IMR-90 (cell line): ENCODE data around the gene TRIM27. TPM values are rescaled to one million over a fixed set of nuclear protein-coding genes. Genes with fewer than 3 reads are reported as not detected.

Source experiments
- ATAC-seq: fragments of 200-7000 bp; cut with Tn5 transposase; 2 replicates; pipeline ENCODE4 v1.9.1; 2020; ENCODE audit warnings: low read depth, mild to moderate bottlenecking, moderate library complexity
- BruUV-seq: library from RNA; stranded (reverse); fragments of 400-500 nt; replicated peaks from 2 replicates; lab custom pipeline; 2021; lab: Mats Ljungman, UMichigan
- CTCF ChIA-PET: fragments of 300-600 bp; formaldehyde crosslinking; extraction: SDS; loops from one replicate; lab custom pipeline; 2021; ENCODE audit warnings: antibody characterized with exemption; lab: Yijun Ruan, JAX
- POLR2A ChIA-PET: fragments of 300-600 bp; sonication (Branson Sonifier 250); formaldehyde crosslinking; loops from one replicate; lab custom pipeline; 2022; ENCODE audit warnings: antibody characterized with exemption; ENCODE audit not compliant: unreplicated experiment; lab: Charles Lee
- DNase-seq: peaks from one replicate; pipeline ENCODE4 v3.0.0; 2013
- H2AFZ ChIP-seq: replicated peaks from 2 replicates; pipeline ENCODE3; 2013; ENCODE audit warnings: low read length, mild to moderate bottlenecking; ENCODE audit not compliant: poor library complexity
- H2AK5ac ChIP-seq: 2 replicates; pipeline ENCODE4 v1.6.1; 2013; ENCODE audit warnings: low read depth, low read length, inconsistent platforms
- H2AK9ac ChIP-seq: replicated peaks from 2 replicates; pipeline ENCODE3; 2013; ENCODE audit warnings: mild to moderate bottlenecking, low read depth, low read length, moderate library complexity; ENCODE audit not compliant: poor library complexity
- H2BK120ac ChIP-seq: 2 replicates; pipeline ENCODE4 v1.6.1; 2013; ENCODE audit warnings: low read depth, low read length, inconsistent platforms
- H2BK15ac ChIP-seq: 3 replicates; pipeline ENCODE4 v1.6.1; 2013; ENCODE audit warnings: low read depth, low read length, inconsistent platforms
- H2BK20ac ChIP-seq: 2 replicates; pipeline ENCODE4 v1.6.1; 2013; ENCODE audit warnings: low read depth, mild to moderate bottlenecking, inconsistent platforms, low read length, moderate library complexity
- H2BK5ac ChIP-seq: 2 replicates; pipeline ENCODE4 v1.6.1; 2013; ENCODE audit warnings: mild to moderate bottlenecking, low read depth, low read length, inconsistent platforms; ENCODE audit not compliant: poor library complexity, severe bottlenecking
- H3K14ac ChIP-seq: replicated peaks from 2 replicates; pipeline ENCODE4 v1.6.1; 2013; ENCODE audit warnings: low read depth, low read length, inconsistent platforms
- H3K18ac ChIP-seq: 2 replicates; pipeline ENCODE4 v1.6.1; 2013; ENCODE audit warnings: low read depth, low read length, control low read depth
- H3K23ac ChIP-seq: 2 replicates; pipeline ENCODE4 v1.6.1; 2013; ENCODE audit warnings: low read depth, low read length, inconsistent platforms
- H3K27ac ChIP-seq: 2 replicates; pipeline ENCODE4 v1.5.1; 2013; ENCODE audit warnings: mild to moderate bottlenecking, control low read depth, low read length; ENCODE audit not compliant: insufficient read depth
- H3K27me3 ChIP-seq: 2 replicates; pipeline ENCODE4 v1.6.1; 2013; ENCODE audit warnings: low read length; ENCODE audit not compliant: control insufficient read depth, insufficient read depth
- H3K36me3 ChIP-seq: 2 replicates; pipeline ENCODE4 v1.6.1; 2013; ENCODE audit warnings: low read length, mixed read lengths; ENCODE audit not compliant: control insufficient read depth, insufficient read depth
- H3K4ac ChIP-seq: 2 replicates; pipeline ENCODE4 v1.6.1; 2013; ENCODE audit warnings: low read depth, low read length, inconsistent platforms
- H3K4me1 ChIP-seq: 2 replicates; pipeline ENCODE4 v1.6.1; 2013; ENCODE audit warnings: low read length, mixed read lengths; ENCODE audit not compliant: control insufficient read depth, insufficient read depth
- H3K4me2 ChIP-seq: 2 replicates; pipeline ENCODE4 v1.6.1; 2013; ENCODE audit warnings: low read depth, mild to moderate bottlenecking, control low read depth, low read length, moderate library complexity
- H3K4me3 ChIP-seq: 2 replicates; pipeline ENCODE4 v1.5.1; 2013; ENCODE audit warnings: low read depth, mild to moderate bottlenecking, control low read depth, low read length, moderate library complexity; ENCODE audit not compliant: insufficient read depth
- H3K56ac ChIP-seq: 2 replicates; pipeline ENCODE4 v1.6.1; 2013; ENCODE audit warnings: low read length, inconsistent platforms; ENCODE audit not compliant: insufficient read depth; ENCODE audit errors: extremely low read depth
- H3K79me1 ChIP-seq, 2 experiments: 2 replicates each; pipeline ENCODE4 v1.6.1; 2013; ENCODE audit warnings: low read length in 2 of 2, inconsistent platforms in 1 of 2, low read depth in 1 of 2
- H3K9ac ChIP-seq: 2 replicates; pipeline ENCODE4 v1.6.1; 2013; ENCODE audit warnings: low read depth, low read length, control low read depth
- H3K9me1 ChIP-seq: 2 replicates; pipeline ENCODE4 v1.6.1; 2013; ENCODE audit warnings: low read length, inconsistent platforms; ENCODE audit not compliant: insufficient read depth
- H3K9me3 ChIP-seq: 2 replicates; pipeline ENCODE4 v1.6.1; 2013; ENCODE audit warnings: low read length; ENCODE audit not compliant: control insufficient read depth, insufficient read depth
- H4K20me1 ChIP-seq: 2 replicates; pipeline ENCODE4 v1.6.1; 2013; ENCODE audit warnings: low read length, inconsistent platforms; ENCODE audit not compliant: insufficient read depth
- H4K5ac ChIP-seq: 2 replicates; pipeline ENCODE4 v1.6.1; 2013; ENCODE audit warnings: mild to moderate bottlenecking, low read depth, low read length, control low read depth
- H4K8ac ChIP-seq, 2 experiments: 2 replicates each; pipeline ENCODE4 v1.6.1; 2013; ENCODE audit warnings: low read depth in 2 of 2, low read length in 2 of 2, control low read depth in 1 of 2, inconsistent platforms in 1 of 2
- H4K91ac ChIP-seq: 2 replicates; pipeline ENCODE4 v1.6.1; 2013; ENCODE audit warnings: low read depth, low read length, inconsistent platforms; ENCODE audit not compliant: insufficient read depth
- BHLHE40 ChIP-seq: fragments of 150-350 bp; IDR thresholded peaks from 2 replicates; pipeline ENCODE4 v1.6.1; 2016; ENCODE audit warnings: mild to moderate bottlenecking, low read depth, low read length
- CEBPB ChIP-seq: IDR thresholded peaks from 2 replicates; pipeline ENCODE4 v1.6.1; 2012; ENCODE audit warnings: low read depth, low read length, improper control_type of control experiment
- CHD1 ChIP-seq: IDR thresholded peaks from 2 replicates; pipeline ENCODE4 v1.6.1; 2012; ENCODE audit warnings: low read depth, low read length, improper control_type of control experiment
- FOS ChIP-seq: fragments of 150-350 bp; IDR thresholded peaks from 2 replicates; pipeline ENCODE4 v1.6.1; 2016; ENCODE audit warnings: low read depth, low read length
- MAFK ChIP-seq: IDR thresholded peaks from 2 replicates; pipeline ENCODE4 v1.6.1; 2012; ENCODE audit warnings: low read depth, low read length, improper control_type of control experiment
- MAZ ChIP-seq: IDR thresholded peaks from 2 replicates; pipeline ENCODE4 v1.6.1; 2012; ENCODE audit warnings: low read depth, mild to moderate bottlenecking, low read length, improper control_type of control experiment, moderate library complexity, borderline replicate concordance
- MXI1 ChIP-seq: IDR thresholded peaks from 2 replicates; pipeline ENCODE4 v1.6.1; 2012; ENCODE audit warnings: low read depth, mild to moderate bottlenecking, low read length, moderate library complexity, borderline replicate concordance
- NFE2L2 ChIP-seq: fragments of 150-350 bp; IDR thresholded peaks from 2 replicates; pipeline ENCODE4 v1.6.1; 2016; ENCODE audit warnings: low read depth, mild to moderate bottlenecking, low read length
- POLR2A ChIP-seq: IDR thresholded peaks from 2 replicates; pipeline ENCODE4 v1.6.1; 2012; ENCODE audit warnings: mild to moderate bottlenecking, low read depth, low read length
- RAD21 ChIP-seq: IDR thresholded peaks from 2 replicates; pipeline ENCODE4 v1.6.1; 2012; ENCODE audit warnings: low read length, improper control_type of control experiment
- RCOR1 ChIP-seq: IDR thresholded peaks from 2 replicates; pipeline ENCODE4 v1.6.1; 2012; ENCODE audit warnings: mild to moderate bottlenecking, low read length, improper control_type of control experiment; ENCODE audit not compliant: insufficient replicate concordance
- RFX5 ChIP-seq: IDR thresholded peaks from 2 replicates; pipeline ENCODE4 v1.8.0; 2012; ENCODE audit warnings: low read depth, mild to moderate bottlenecking, low read length, moderate library complexity
- SMC3 ChIP-seq: fragments of 150-350 bp; IDR thresholded peaks from 2 replicates; pipeline ENCODE4 v1.6.1; 2016; ENCODE audit warnings: low read depth, mild to moderate bottlenecking, antibody characterized with exemption, low read length, moderate library complexity
- WGBS, 2 experiments: methylation state at CpG; one replicate each; pipeline versions ENCODE4 v1.1.5 to v1.1.7; 2013; ENCODE audit warnings: missing lambda C conversion rate in 2 of 2; ENCODE audit not compliant: insufficient read length in 1 of 2; ENCODE audit errors: extremely low coverage in 2 of 2; 5-methylcytosine and 5-hydroxymethylcytosine counted together
- dilution Hi-C: fragments of 300-500 bp; cut with HindIII; formaldehyde crosslinking; loops from one replicate; pipeline ENCODE4 v1.14.3; 2018; ENCODE audit warnings: low sequenced_read_pairs; ENCODE audit not compliant: unreplicated experiment
- in situ Hi-C: fragments of 300-500 bp; cut with MboI; formaldehyde crosslinking; loops from 3 replicates; pipeline ENCODE4 v1.14.3; 2019; ENCODE audit warnings: low sequenced_read_pairs, inconsistent platforms, mixed read lengths
- intact Hi-C: fragments of 100-400 bp; cut with micrococcal nuclease; formaldehyde crosslinking; loops from 2 replicates; pipeline ENCODE4 v1.10.0; 2022
- polyA plus RNA-seq, 3 experiments: library from polyadenylated mRNA; depleted of rRNA; stranded (reverse); fragments of >200 nt; gene quantifications; 2 replicates each; pipeline ENCODE4 v1.2.3, GENCODE V29; 2012; ENCODE audit warnings: low replicate concordance in 1 of 3
- total RNA-seq: library from RNA; depleted of rRNA; stranded (reverse); fragments of >200 nt; gene quantifications from 2 replicates; pipeline ENCODE4 v1.2.3, GENCODE V29; 2012
- TF ChIP-seq, protein P1 (sequence below): fragments of 150-350 bp; IDR thresholded peaks from 2 replicates; pipeline ENCODE4 v1.6.1; 2017; ENCODE audit warnings: mild to moderate bottlenecking, antibody characterized with exemption, low read length, low read depth
- TF ChIP-seq, protein P2 (sequence below): fragments of 150-350 bp; IDR thresholded peaks from 2 replicates; pipeline ENCODE4 v1.6.1; 2016; ENCODE audit warnings: low read depth, mild to moderate bottlenecking, low read length, moderate library complexity, borderline replicate concordance
- TF ChIP-seq, protein P3 (sequence below): conservative IDR thresholded peaks from 2 replicates; pipeline ENCODE4 v1.5.1; 2012; ENCODE audit warnings: mild to moderate bottlenecking, low read depth, low read length, improper control_type of control experiment

The TRIM27 gene
- total and polyA plus RNA-seq, 2 of the 4 experiments (the other 2 are of a cell fraction): 44.4 to 48.0 TPM

DNA sequence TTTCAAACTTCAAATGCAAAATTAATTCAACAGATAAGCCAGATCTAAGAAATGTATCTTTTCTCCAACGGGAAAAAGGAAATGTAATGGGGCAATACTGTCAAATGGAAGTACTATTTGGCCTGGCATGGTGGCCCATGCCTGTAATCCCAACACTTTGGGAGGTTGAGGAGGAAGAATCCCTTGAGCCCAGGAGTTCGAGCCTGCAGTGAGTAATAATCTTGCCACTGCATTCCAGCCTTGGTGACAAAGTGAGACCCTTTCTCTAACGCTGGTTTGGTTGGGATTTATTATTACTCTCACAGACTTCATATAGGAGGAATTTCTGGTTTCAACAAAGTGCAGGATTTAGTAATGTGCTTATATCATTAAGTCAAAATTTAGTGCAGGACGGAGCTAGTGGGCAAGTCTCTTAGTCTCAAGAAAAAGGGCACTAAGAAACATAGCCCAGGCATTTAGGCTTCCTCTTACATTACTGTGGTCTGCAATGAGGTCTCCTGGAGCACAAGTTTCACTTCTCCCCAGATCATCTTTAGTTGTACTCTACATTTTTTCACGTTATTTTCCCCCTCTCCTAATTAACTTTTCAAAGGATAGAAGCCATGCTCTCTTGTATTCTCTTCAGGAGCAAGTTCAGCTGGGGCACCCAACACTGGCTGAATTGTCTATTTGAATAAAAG lies 23.1 kb downstream of the TRIM27 start:
- Histone ChIP-seq H3K4me1 (no peaks in the 10 kb centered on the region), H3K18ac (no peak overlapping the region), H3K9me1 (no peaks in the 10 kb centered on the region; the same call in 1 of the 2 replicates), H3K4me2 (no peak overlapping the region), H2AK9ac (no peak overlapping the region), H3K4ac (no peak overlapping the region), H4K20me1 (no peaks in the 10 kb centered on the region; the same call in 1 of the 2 replicates), H4K91ac (no peak overlapping the region), H3K36me3 (peaks cover 34% of the 10 kb centered on the region), H2BK15ac (no peak overlapping the region), H2BK120ac (no peak overlapping the region), H2AK5ac (no peak overlapping the region), H3K9me3 (no peaks in the 10 kb centered on the region), H3K23ac (no peak overlapping the region), H3K56ac (no peak overlapping the region), H3K79me1 (peaks cover 13 to 19% of the 10 kb centered on the region in 2 experiments; a peak in 3 of 4 replicates), H3K27me3 (no peaks in the 10 kb centered on the region), H2BK5ac (no peak overlapping the region), H3K14ac (no peak overlapping the region), H3K4me3 (no peak overlapping the region), H3K9ac (no peak overlapping the region), H2BK20ac (no peak overlapping the region), H4K8ac (no peak overlapping the region), H2AFZ (no peak overlapping the region), H3K27ac (no peak overlapping the region), H4K5ac (no peak overlapping the region)
- TF ChIP-seq, protein P1, sequence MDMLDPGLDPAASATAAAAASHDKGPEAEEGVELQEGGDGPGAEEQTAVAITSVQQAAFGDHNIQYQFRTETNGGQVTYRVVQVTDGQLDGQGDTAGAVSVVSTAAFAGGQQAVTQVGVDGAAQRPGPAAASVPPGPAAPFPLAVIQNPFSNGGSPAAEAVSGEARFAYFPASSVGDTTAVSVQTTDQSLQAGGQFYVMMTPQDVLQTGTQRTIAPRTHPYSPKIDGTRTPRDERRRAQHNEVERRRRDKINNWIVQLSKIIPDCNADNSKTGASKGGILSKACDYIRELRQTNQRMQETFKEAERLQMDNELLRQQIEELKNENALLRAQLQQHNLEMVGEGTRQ: no peak
- TF ChIP-seq, protein P2, sequence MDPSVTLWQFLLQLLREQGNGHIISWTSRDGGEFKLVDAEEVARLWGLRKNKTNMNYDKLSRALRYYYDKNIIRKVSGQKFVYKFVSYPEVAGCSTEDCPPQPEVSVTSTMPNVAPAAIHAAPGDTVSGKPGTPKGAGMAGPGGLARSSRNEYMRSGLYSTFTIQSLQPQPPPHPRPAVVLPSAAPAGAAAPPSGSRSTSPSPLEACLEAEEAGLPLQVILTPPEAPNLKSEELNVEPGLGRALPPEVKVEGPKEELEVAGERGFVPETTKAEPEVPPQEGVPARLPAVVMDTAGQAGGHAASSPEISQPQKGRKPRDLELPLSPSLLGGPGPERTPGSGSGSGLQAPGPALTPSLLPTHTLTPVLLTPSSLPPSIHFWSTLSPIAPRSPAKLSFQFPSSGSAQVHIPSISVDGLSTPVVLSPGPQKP: no peak
- no peak for TF ChIP-seq RAD21
- TF ChIP-seq POLR2A: no peak
- TF ChIP-seq MAZ: no peak
- TF ChIP-seq RCOR1: no peak
- no peak for TF ChIP-seq BHLHE40
- TF ChIP-seq, protein P3, sequence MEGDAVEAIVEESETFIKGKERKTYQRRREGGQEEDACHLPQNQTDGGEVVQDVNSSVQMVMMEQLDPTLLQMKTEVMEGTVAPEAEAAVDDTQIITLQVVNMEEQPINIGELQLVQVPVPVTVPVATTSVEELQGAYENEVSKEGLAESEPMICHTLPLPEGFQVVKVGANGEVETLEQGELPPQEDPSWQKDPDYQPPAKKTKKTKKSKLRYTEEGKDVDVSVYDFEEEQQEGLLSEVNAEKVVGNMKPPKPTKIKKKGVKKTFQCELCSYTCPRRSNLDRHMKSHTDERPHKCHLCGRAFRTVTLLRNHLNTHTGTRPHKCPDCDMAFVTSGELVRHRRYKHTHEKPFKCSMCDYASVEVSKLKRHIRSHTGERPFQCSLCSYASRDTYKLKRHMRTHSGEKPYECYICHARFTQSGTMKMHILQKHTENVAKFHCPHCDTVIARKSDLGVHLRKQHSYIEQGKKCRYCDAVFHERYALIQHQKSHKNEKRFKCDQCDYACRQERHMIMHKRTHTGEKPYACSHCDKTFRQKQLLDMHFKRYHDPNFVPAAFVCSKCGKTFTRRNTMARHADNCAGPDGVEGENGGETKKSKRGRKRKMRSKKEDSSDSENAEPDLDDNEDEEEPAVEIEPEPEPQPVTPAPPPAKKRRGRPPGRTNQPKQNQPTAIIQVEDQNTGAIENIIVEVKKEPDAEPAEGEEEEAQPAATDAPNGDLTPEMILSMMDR: no peak
- no peak for TF ChIP-seq MAFK
- TF ChIP-seq MXI1: no peak
- TF ChIP-seq CEBPB: no peak
- no peak for TF ChIP-seq CHD1
- no peak for TF ChIP-seq FOS
- TF ChIP-seq SMC3: no peak
- TF ChIP-seq NFE2L2: no peak
- no peak for TF ChIP-seq RFX5
- POLR2A ChIA-PET: no interaction called here
- no CpG with 5 or more reads among the region's 5 CpGs for WGBS, 2 experiments
- intact Hi-C loops: no loop called here
- CTCF ChIA-PET: no interaction called here
- DNase-seq: no peak
- no peak for ATAC-seq
- in situ Hi-C loops: no loop called here
- BruUV-seq: no TSS peak
- dilution Hi-C loops: no loop called here
